SK-N-MC (cell line): ENCODE data around the gene AK5.

Source experiments
- EZH2 ChIP-seq: fragments of 200-600 bp; sonication (generic); IDR thresholded peaks from one replicate; pipeline ENCODE4 v1.6.1; 2017; ENCODE audit warnings: antibody characterized with exemption
- FOXP2 ChIP-seq: optimal IDR thresholded peaks from 2 replicates; pipeline ENCODE3; 2011; ENCODE audit warnings: mild to moderate bottlenecking, moderate library complexity; ENCODE audit not compliant: insufficient read depth; ENCODE audit errors: extremely low read length, control extremely low read depth
- POLR2AphosphoS5 ChIP-seq: IDR thresholded peaks from 2 replicates; pipeline ENCODE4 v1.6.1; 2012; ENCODE audit warnings: mild to moderate bottlenecking, low read depth, low read length, borderline replicate concordance

DNA sequence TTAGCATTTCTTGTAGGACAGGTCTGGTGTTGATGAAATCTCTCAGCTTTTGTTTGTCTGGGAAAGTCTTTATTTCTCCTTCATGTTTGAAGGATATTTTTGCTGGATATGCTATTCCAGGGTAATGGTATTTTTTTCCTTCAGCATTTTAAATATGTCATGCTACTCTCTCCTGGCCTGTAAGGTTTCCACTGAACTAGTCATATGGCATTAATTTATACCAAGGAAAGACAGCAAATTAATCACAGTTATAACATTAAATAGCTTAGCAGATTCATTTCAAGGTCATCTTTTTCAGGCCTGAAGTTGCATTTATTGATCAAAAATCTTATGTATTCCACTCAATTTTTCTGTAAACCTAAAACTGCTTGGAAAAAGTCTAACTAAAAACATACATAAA, 54.9 kb downstream of the AK5 start:
- TF ChIP-seq EZH2: no peak
- TF ChIP-seq POLR2AphosphoS5: no peak
- TF ChIP-seq FOXP2: no peak
